ENCODE measurements around the gene QRFP.

QRFP gene

DNA sequence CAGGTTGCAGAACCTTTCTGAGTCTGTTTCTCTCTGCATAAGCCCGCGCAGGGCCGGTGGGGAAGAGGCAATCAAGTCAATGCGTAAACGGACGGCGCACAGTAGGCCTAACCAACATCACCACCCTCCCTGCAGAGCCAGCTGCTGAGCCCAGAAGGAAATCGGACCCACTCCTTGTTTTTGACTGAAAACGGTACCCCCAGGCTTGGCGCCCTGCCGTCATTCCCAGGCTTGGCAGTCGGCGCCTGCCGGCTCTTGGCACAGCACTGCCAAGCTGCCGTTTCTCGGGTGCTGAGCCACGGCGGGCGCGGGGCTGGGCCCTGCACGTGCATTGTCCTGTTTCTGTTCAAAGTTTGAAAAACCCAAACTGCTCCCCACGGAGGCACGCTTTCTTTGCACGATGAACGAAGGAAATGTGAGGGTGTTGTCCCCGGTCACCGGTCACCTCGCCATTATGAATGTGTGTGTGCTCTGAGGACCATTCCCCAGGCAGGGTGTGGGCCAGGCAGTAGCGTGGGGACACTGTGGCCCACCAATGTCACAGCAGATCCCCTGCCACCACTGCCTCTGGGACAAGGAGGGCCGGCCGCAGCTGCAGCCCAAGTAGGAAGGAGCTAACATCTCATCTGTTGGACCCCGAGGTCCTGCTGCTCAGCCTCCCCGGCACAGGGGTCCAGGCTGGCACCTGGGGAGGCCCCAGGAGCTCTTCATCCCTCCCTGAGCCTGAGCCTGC is 22.4 kb upstream of the QRFP start:
- TF ChIP-seq, protein P1, sequence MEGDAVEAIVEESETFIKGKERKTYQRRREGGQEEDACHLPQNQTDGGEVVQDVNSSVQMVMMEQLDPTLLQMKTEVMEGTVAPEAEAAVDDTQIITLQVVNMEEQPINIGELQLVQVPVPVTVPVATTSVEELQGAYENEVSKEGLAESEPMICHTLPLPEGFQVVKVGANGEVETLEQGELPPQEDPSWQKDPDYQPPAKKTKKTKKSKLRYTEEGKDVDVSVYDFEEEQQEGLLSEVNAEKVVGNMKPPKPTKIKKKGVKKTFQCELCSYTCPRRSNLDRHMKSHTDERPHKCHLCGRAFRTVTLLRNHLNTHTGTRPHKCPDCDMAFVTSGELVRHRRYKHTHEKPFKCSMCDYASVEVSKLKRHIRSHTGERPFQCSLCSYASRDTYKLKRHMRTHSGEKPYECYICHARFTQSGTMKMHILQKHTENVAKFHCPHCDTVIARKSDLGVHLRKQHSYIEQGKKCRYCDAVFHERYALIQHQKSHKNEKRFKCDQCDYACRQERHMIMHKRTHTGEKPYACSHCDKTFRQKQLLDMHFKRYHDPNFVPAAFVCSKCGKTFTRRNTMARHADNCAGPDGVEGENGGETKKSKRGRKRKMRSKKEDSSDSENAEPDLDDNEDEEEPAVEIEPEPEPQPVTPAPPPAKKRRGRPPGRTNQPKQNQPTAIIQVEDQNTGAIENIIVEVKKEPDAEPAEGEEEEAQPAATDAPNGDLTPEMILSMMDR (IDR thresholded peaks at IDR 0.05; ENCODE audit: insufficient read depth, low read length, poor library complexity, severe bottlenecking), result no peak
- no peaks in the 10 kb centered on the region for H3K36me3 ChIP-seq (ENCODE audit: control insufficient read depth, insufficient read depth, low read length)
- no peak for DNase-seq (ENCODE audit: extremely low read depth, insufficient read length)
- H3K4me3 ChIP-seq (replicated peaks; ENCODE audit: low read depth, low read length), result no peak overlapping the region
- H3K27me3 ChIP-seq (replicated peaks; ENCODE audit: control insufficient read depth, insufficient read depth, low read length), result peaks cover 2% of the 10 kb centered on the region; the same call in 1 of the 2 replicates

DNA sequence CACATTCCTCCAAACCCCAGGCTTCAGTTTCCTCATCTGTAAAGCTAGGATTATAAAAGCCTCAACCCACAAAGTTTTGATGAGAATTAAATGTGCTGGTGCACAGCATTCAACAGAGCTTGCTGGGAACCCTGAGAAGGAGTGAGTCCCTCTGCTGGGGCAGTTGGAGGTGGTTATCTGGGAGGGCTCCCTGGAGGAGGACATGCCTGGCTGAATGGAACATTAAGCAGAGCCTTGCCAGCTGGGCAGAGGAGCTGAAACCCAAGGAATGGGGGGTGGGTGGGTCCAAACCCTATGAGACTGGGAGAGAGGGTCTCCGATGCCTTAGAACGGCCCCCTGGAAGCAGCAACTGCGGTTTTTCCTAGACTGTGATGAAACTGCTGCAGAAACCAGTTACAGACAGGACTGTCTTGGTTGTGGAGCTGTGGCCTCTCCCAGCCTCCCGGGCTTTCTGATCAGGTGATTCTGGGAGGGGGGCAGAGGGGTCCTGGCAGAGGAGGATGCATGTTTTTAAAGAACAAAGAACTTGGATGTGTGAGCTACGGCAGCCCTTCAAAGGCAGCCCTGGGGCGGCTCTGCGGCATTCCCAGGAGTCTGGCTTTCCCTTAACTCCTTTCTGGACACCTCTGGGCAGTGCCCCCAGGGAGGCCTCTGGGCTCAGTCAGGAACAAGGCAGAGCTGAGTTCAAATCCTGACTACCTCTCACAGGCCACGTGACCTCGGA is 21.7 kb upstream of the QRFP start:
- no peak for DNase-seq (ENCODE audit: extremely low read depth, insufficient read length)
- Histone ChIP-seq H3K4me3 (replicated peaks; ENCODE audit: low read depth, low read length) (no peak overlapping the region), H3K36me3 (ENCODE audit: control insufficient read depth, insufficient read depth, low read length) (no peaks in the 10 kb centered on the region), H3K27me3 (replicated peaks; ENCODE audit: control insufficient read depth, insufficient read depth, low read length) (peaks cover 2% of the 10 kb centered on the region; the same call in 1 of the 2 replicates)
- TF ChIP-seq, protein P1 (IDR thresholded peaks at IDR 0.05; ENCODE audit: insufficient read depth, low read length, poor library complexity, severe bottlenecking), result no peak

DNA sequence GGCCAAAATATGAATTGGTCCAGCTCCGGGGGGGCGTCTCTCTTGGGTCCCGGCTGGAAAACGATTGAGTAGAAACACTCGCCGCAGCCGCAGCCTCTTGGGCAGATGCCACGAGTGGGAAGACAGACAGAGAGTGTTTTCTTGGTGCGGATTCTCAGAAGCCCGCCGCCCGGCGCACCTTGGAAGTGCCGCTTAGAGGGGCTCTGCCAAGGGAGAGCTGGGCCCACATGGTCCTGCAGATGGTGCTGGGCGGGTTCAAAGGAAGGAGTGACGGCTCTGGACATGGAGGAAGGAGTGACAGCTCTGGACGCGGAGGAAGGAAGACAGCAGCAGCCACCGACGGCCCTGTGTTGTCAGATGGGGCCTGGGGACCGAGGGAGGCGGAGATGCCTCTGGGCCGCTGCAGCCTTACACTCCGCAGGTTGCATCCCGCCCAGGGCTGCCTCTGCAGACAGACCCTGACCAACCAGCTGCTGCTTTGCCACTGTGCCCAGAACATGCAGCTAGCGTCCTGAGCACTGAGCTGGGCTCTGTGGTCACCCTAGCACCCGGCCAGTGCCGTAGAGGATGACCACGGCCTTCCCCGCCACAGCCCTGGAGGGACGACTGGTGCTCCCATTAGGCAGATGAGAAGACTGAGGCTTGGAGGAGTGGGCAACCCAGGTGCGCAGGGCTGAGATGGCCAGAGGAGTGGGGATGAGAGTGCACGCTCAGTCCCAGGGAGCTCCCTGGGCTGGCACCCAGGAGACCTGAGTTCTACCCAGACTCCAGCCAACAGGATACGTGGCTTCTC is 20.8 kb upstream of the QRFP start:
- DNase-seq (ENCODE audit: extremely low read depth, insufficient read length), result no peak
- H3K36me3 ChIP-seq (ENCODE audit: control insufficient read depth, insufficient read depth, low read length), result no peaks in the 10 kb centered on the region
- H3K27me3 ChIP-seq (replicated peaks; ENCODE audit: control insufficient read depth, insufficient read depth, low read length), result peaks cover 2% of the 10 kb centered on the region; the same call in 1 of the 2 replicates
- no peak overlapping the region for H3K4me3 ChIP-seq (replicated peaks; ENCODE audit: low read depth, low read length)
- TF ChIP-seq, protein P1 (IDR thresholded peaks at IDR 0.05; ENCODE audit: insufficient read depth, low read length, poor library complexity, severe bottlenecking), result no peak

DNA sequence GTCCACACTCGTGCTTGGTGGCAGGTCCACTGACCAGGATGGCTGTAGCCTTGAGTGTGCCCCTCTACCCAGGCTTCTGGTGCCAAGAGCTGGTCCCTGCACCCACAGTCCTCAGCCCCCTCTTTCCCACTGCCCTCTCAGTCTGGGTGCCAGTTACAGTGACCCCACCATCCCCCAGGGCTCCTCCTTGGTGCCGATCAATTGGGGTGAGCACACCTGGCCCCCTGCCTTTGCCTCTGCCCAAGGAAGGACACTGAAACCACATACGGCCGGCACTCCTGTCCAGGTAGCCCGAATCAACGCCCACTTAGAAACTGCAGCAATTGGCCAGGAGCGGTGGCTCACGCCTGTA is 18.5 kb upstream of the QRFP start:
- no peaks in the 10 kb centered on the region for H3K36me3 ChIP-seq (ENCODE audit: control insufficient read depth, insufficient read depth, low read length)
- peaks cover 2% of the 10 kb centered on the region; the same call in 1 of the 2 replicates for H3K27me3 ChIP-seq (replicated peaks; ENCODE audit: control insufficient read depth, insufficient read depth, low read length)
- DNase-seq (ENCODE audit: extremely low read depth, insufficient read length), result no peak
- TF ChIP-seq, protein P1 (IDR thresholded peaks at IDR 0.05; ENCODE audit: insufficient read depth, low read length, poor library complexity, severe bottlenecking), result no peak
- no peak overlapping the region for H3K4me3 ChIP-seq (replicated peaks; ENCODE audit: low read depth, low read length)

DNA sequence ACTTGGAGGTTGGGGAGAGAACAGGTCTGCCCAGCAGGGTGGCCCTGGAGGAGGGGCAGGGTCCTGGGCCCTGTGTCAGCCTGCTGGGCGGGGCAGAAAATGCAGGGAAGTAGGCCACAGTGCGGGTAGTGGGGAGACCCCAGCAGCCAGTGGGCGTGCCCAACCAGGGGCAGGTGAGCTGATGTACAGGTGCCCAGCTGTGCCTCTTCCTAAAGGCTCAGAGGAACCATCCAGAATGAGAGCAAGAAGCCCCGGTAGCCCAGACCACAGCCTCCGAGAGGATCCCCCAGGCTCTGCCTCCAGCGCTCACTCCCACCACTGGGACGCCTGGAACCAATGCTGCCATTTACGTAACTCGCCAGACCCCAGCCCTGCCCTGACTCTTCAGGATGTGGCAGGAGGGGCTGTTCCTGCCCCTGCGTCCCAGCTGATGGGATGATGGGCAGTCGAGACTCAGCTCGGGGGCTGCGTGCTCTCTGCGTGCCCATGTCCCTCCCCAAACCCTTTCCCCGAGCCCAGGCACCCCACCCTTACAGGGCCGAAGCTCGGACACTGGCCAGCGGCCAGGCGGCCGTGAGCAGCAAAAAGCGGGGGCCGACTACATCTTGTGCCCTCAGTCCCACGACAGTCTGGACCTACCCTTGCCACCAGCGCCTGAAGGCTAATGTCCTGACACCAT is 17.9 kb upstream of the QRFP start:
- Histone ChIP-seq H3K27me3 (replicated peaks; ENCODE audit: control insufficient read depth, insufficient read depth, low read length) (peaks cover 2% of the 10 kb centered on the region; the same call in 1 of the 2 replicates), H3K4me3 (replicated peaks; ENCODE audit: low read depth, low read length) (no peak overlapping the region), H3K36me3 (ENCODE audit: control insufficient read depth, insufficient read depth, low read length) (no peaks in the 10 kb centered on the region)
- no peak for DNase-seq (ENCODE audit: extremely low read depth, insufficient read length)
- TF ChIP-seq, protein P1 (IDR thresholded peaks at IDR 0.05; ENCODE audit: insufficient read depth, low read length, poor library complexity, severe bottlenecking), result no peak
